Liver (tissue), 3 donors: ENCODE measurements around the gene JAZF1.

ENCODE experiments used
- EGR1 ChIP-seq, 2 donors: IDR thresholded peaks; 2 replicates each; pipeline ENCODE4 v1.6.1; 2016 to 2018; ENCODE audit warnings: antibody characterized with exemption in 2 of 2, low read depth in 2 of 2
- FOXA2 ChIP-seq: IDR thresholded peaks from 2 replicates; pipeline ENCODE4 v1.6.1; 2016; ENCODE audit warnings: antibody characterized with exemption
- GABPA ChIP-seq, 2 donors: IDR thresholded peaks in 1 of 2; conservative IDR thresholded peaks in 1 of 2; 2 replicates each; pipeline ENCODE4 v1.6.1; 2016; ENCODE audit warnings: antibody characterized with exemption in 2 of 2, mild to moderate bottlenecking in 1 of 2, moderate library complexity in 1 of 2
- NR2F2 ChIP-seq: IDR thresholded peaks from 2 replicates; pipeline ENCODE4 v1.6.1; 2016; ENCODE audit warnings: antibody characterized with exemption
- RAD21 ChIP-seq, 2 donors: IDR thresholded peaks; 2 replicates each; pipeline ENCODE4 v1.6.1; 2016; ENCODE audit warnings: antibody characterized with exemption in 2 of 2, mild to moderate bottlenecking in 2 of 2
- RXRA ChIP-seq, 2 donors: IDR thresholded peaks; 2 replicates each; pipeline ENCODE4 v1.6.1; 2017 to 2018; ENCODE audit warnings: antibody characterized with exemption in 2 of 2, mild to moderate bottlenecking in 1 of 2
- SP1 ChIP-seq: IDR thresholded peaks from 2 replicates; pipeline ENCODE4 v1.6.1; 2018; ENCODE audit warnings: antibody characterized with exemption, mild to moderate bottlenecking
- TAF1 ChIP-seq: conservative IDR thresholded peaks from 2 replicates; pipeline ENCODE4 v1.6.1; 2016; ENCODE audit warnings: antibody characterized with exemption, mild to moderate bottlenecking
- YY1 ChIP-seq: IDR thresholded peaks from 2 replicates; pipeline ENCODE4 v1.6.1; 2016; ENCODE audit warnings: antibody characterized with exemption, mild to moderate bottlenecking
- TF ChIP-seq, protein P1 (sequence below): fragments of 150-350 bp; IDR thresholded peaks from 2 replicates; pipeline ENCODE4 v1.5.1; 2017; ENCODE audit warnings: improper control_type of control experiment, low read depth, low read length; ENCODE audit not compliant: missing input control
- TF ChIP-seq, protein P2 (sequence below): IDR thresholded peaks from 2 replicates; pipeline ENCODE4 v1.6.1; 2016; ENCODE audit warnings: antibody characterized with exemption
- TF ChIP-seq, protein P3 (sequence below): IDR thresholded peaks from 2 replicates; pipeline ENCODE4 v1.6.1; 2016; ENCODE audit warnings: antibody characterized with exemption, mild to moderate bottlenecking
- TF ChIP-seq, protein P4 (sequence below): IDR thresholded peaks from 2 replicates; pipeline ENCODE4 v1.6.1; 2016; ENCODE audit warnings: antibody characterized with exemption
- TF ChIP-seq, protein P5 (sequence below): IDR thresholded peaks from 2 replicates; pipeline ENCODE4 v1.6.1; 2016; ENCODE audit warnings: antibody characterized with exemption
- donor health status: healthy.
- donor health status: healthy.

DNA sequence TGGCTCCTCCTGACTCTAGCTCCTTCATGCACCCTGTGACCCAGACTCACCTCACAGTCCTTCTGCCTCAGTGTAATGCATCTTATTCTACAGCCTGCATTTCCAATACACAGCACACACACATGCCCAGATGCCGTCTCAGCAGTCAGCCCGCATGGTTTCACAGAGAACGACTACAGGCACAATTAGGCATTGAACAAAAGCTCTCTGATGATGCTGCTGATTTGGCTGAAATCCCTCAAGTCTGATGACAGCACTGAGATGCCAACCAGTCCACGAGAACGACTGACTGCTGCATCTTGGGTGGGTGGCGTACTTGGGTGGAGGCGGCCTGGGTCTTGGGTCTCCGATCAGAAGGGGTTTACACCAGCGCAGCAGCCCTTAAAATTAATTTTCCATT lies 240.3 kb downstream of the JAZF1 start:
- TF ChIP-seq, protein P1, sequence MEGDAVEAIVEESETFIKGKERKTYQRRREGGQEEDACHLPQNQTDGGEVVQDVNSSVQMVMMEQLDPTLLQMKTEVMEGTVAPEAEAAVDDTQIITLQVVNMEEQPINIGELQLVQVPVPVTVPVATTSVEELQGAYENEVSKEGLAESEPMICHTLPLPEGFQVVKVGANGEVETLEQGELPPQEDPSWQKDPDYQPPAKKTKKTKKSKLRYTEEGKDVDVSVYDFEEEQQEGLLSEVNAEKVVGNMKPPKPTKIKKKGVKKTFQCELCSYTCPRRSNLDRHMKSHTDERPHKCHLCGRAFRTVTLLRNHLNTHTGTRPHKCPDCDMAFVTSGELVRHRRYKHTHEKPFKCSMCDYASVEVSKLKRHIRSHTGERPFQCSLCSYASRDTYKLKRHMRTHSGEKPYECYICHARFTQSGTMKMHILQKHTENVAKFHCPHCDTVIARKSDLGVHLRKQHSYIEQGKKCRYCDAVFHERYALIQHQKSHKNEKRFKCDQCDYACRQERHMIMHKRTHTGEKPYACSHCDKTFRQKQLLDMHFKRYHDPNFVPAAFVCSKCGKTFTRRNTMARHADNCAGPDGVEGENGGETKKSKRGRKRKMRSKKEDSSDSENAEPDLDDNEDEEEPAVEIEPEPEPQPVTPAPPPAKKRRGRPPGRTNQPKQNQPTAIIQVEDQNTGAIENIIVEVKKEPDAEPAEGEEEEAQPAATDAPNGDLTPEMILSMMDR, result no peak
- TF ChIP-seq GABPA (IDR thresholded peaks at IDR 0.05 in 1 of 2, conservative IDR thresholded peaks at IDR 0.05 in 1 of 2) (no peak), FOXA2 (no peak), EGR1 (IDR thresholded peaks at IDR 0.05; ENCODE audit: low read depth in 2 of 2) (no peak), RAD21 (IDR thresholded peaks at IDR 0.05) (no peak), SP1 (no peak), TAF1 (no peak), NR2F2 (no peak), RXRA (IDR thresholded peaks at IDR 0.05) (no peak), YY1 (no peak)
- TF ChIP-seq, protein P2, sequence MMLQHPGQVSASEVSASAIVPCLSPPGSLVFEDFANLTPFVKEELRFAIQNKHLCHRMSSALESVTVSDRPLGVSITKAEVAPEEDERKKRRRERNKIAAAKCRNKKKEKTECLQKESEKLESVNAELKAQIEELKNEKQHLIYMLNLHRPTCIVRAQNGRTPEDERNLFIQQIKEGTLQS, result no peak
- TF ChIP-seq, protein P3, sequence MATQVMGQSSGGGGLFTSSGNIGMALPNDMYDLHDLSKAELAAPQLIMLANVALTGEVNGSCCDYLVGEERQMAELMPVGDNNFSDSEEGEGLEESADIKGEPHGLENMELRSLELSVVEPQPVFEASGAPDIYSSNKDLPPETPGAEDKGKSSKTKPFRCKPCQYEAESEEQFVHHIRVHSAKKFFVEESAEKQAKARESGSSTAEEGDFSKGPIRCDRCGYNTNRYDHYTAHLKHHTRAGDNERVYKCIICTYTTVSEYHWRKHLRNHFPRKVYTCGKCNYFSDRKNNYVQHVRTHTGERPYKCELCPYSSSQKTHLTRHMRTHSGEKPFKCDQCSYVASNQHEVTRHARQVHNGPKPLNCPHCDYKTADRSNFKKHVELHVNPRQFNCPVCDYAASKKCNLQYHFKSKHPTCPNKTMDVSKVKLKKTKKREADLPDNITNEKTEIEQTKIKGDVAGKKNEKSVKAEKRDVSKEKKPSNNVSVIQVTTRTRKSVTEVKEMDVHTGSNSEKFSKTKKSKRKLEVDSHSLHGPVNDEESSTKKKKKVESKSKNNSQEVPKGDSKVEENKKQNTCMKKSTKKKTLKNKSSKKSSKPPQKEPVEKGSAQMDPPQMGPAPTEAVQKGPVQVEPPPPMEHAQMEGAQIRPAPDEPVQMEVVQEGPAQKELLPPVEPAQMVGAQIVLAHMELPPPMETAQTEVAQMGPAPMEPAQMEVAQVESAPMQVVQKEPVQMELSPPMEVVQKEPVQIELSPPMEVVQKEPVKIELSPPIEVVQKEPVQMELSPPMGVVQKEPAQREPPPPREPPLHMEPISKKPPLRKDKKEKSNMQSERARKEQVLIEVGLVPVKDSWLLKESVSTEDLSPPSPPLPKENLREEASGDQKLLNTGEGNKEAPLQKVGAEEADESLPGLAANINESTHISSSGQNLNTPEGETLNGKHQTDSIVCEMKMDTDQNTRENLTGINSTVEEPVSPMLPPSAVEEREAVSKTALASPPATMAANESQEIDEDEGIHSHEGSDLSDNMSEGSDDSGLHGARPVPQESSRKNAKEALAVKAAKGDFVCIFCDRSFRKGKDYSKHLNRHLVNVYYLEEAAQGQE, result no peak
- TF ChIP-seq, protein P4, sequence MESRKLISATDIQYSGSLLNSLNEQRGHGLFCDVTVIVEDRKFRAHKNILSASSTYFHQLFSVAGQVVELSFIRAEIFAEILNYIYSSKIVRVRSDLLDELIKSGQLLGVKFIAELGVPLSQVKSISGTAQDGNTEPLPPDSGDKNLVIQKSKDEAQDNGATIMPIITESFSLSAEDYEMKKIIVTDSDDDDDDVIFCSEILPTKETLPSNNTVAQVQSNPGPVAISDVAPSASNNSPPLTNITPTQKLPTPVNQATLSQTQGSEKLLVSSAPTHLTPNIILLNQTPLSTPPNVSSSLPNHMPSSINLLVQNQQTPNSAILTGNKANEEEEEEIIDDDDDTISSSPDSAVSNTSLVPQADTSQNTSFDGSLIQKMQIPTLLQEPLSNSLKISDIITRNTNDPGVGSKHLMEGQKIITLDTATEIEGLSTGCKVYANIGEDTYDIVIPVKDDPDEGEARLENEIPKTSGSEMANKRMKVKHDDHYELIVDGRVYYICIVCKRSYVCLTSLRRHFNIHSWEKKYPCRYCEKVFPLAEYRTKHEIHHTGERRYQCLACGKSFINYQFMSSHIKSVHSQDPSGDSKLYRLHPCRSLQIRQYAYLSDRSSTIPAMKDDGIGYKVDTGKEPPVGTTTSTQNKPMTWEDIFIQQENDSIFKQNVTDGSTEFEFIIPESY, result no peak
- TF ChIP-seq, protein P5, sequence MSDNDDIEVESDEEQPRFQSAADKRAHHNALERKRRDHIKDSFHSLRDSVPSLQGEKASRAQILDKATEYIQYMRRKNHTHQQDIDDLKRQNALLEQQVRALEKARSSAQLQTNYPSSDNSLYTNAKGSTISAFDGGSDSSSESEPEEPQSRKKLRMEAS, result no peak
